Measurements from ENCODE around the gene BRD4. TPM values are rescaled to one million over a fixed set of nuclear protein-coding genes. Genes with fewer than 3 reads are reported as not detected.

Gene BRD4
- total and polyA plus RNA-seq, 10 of the 15 experiments (the other 5 are each of a cell fraction or from before 2014, with no cell fraction given): 5.3 to 84.4 (median 11.8) TPM

- RAD21 ChIA-PET (ENCODE audit: unreplicated experiment): no interaction called here
- POLR2A ChIA-PET: no interaction called here
- in situ Hi-C loops (cut with MboI): loop anchor here (5.0 kb wide), 1 partner anchor 291 kb away; no protein-coding TSS in a partner anchor
These were observed 65.7 kb downstream of the BRD4 start for GRCh38 chr19:15266683-15267082.

GRCh38 chr19:15265850-15266248 is 66.5 kb downstream of the BRD4 start:
- no peak overlapping the region for H3K27ac ChIP-seq (ENCODE audit: control insufficient read depth, insufficient read depth)
- H3K79me2 ChIP-seq (ENCODE audit: control insufficient read depth, insufficient read depth, low read length): peaks cover 3% of the 10 kb centered on the region; the same call in 1 of the 2 replicates
- ChIA-PET RAD21 (ENCODE audit: unreplicated experiment) (interaction anchor here (0.6 to 1.2 kb wide), 3 partner anchors 19 to 68 kb away, joined by 3 to 4 read pairs (median 3); no protein-coding TSS in a partner anchor), POLR2A (no interaction called here), CTCF (no interaction called here), SMC1A (ENCODE audit: uncharacterized antibody, unreplicated experiment) (no interaction called here)
- no peak for TF ChIP-seq CBFB (IDR thresholded peaks at IDR 0.05; ENCODE audit: low read depth)
- TF ChIP-seq ASH2L (IDR thresholded peaks at IDR 0.05; ENCODE audit: borderline replicate concordance, low read depth): no peak
- TF ChIP-seq SKIL (IDR thresholded peaks at IDR 0.05; ENCODE audit: low read depth, poor library complexity, severe bottlenecking): no peak
- no peak for TF ChIP-seq PKNOX1 (IDR thresholded peaks at IDR 0.05)
- TF ChIP-seq SREBF2 (IDR thresholded peaks at IDR 0.05; ENCODE audit: low read length): no peak
- TF ChIP-seq NR2C2 (IDR thresholded peaks at IDR 0.05; ENCODE audit: borderline replicate concordance, control insufficient read depth, insufficient read length, low read depth): no peak
- no peak for TF ChIP-seq SIX5 (IDR thresholded peaks at IDR 0.05; ENCODE audit: low read depth, low read length, severe bottlenecking)
- no peak for TF ChIP-seq JUNB (IDR thresholded peaks at IDR 0.05)
- no peak for TF ChIP-seq IRF4 (IDR thresholded peaks at IDR 0.05; ENCODE audit: low read depth, low read length)
- no peaks in the 10 kb centered on the region for H3K27me3 ChIP-seq (replicated peaks in 1 of 2; ENCODE audit: control insufficient read depth in 2 of 2, insufficient read depth in 2 of 2, low read length in 1 of 2)
- no peak overlapping the region for H2AFZ ChIP-seq (ENCODE audit: control insufficient read depth, low read depth, low read length)
- H3K4me1 ChIP-seq (ENCODE audit: control insufficient read depth, insufficient read depth, low read length): no peaks in the 10 kb centered on the region
- BruUV-seq (replicated peaks): no TSS peak
- FAIRE-seq (no peak), DNase-seq (ENCODE audit: low read depth, low spot score) (no peak), ATAC-seq (no peak)
- no peak overlapping the region for H3K4me3 ChIP-seq
- WGBS (ENCODE audit: insufficient coverage, insufficient replicate concordance, low lambda C conversion rate, missing lambda C conversion rate): 83% methylated on average over 8 of the region's 8 CpGs
- H4K20me1 ChIP-seq (ENCODE audit: control insufficient read depth, insufficient read depth): peaks cover 7% of the 10 kb centered on the region
- no peaks in the 10 kb centered on the region for H3K9me3 ChIP-seq (replicated peaks; ENCODE audit: control insufficient read depth, insufficient read depth, low read length)
- no peak overlapping the region for H3K9ac ChIP-seq (ENCODE audit: control insufficient read depth, insufficient read depth, low read length)
- peaks cover 34 to 60% of the 10 kb centered on the region in 2 experiments for H3K36me3 ChIP-seq (ENCODE audit: control insufficient read depth in 2 of 2, insufficient read depth in 2 of 2, low read length in 1 of 2)
- no peak overlapping the region for H3K4me2 ChIP-seq (ENCODE audit: control insufficient read depth, insufficient read depth)
- intact Hi-C loops (cut with micrococcal nuclease; ENCODE audit: unreplicated experiment): no loop called here
- in situ Hi-C loops (cut with MboI): loop anchor here (5.0 kb wide), 1 partner anchor 291 kb away; no protein-coding TSS in a partner anchor

More at GRCh38 chr19:15266683-15267082, 65.7 kb downstream of the BRD4 start:
- Histone ChIP-seq H3K4me3 (no peak overlapping the region), H4K20me1 (ENCODE audit: control insufficient read depth, insufficient read depth) (peaks cover 7% of the 10 kb centered on the region), H3K79me2 (ENCODE audit: control insufficient read depth, insufficient read depth, low read length) (peaks cover 4% of the 10 kb centered on the region), H3K36me3 (ENCODE audit: control insufficient read depth in 2 of 2, insufficient read depth in 2 of 2, low read length in 1 of 2) (peaks cover 35 to 64% of the 10 kb centered on the region in 2 experiments), H2AFZ (ENCODE audit: control insufficient read depth, low read depth, low read length) (no peak overlapping the region), H3K27me3 (replicated peaks in 1 of 2; ENCODE audit: control insufficient read depth in 2 of 2, insufficient read depth in 2 of 2, low read length in 1 of 2) (no peaks in the 10 kb centered on the region), H3K27ac (ENCODE audit: control insufficient read depth, insufficient read depth) (no peak overlapping the region), H3K9me3 (replicated peaks; ENCODE audit: control insufficient read depth, insufficient read depth, low read length) (no peaks in the 10 kb centered on the region), H3K9ac (ENCODE audit: control insufficient read depth, insufficient read depth, low read length) (no peak overlapping the region), H3K4me1 (ENCODE audit: control insufficient read depth, insufficient read depth, low read length) (no peaks in the 10 kb centered on the region), H3K4me2 (ENCODE audit: control insufficient read depth, insufficient read depth) (no peak overlapping the region)
- no peak for DNase-seq (ENCODE audit: low read depth, low spot score)
- FAIRE-seq: no peak
- TF ChIP-seq STAT3 (IDR thresholded peaks at IDR 0.05; ENCODE audit: low read depth, low read length) (no peak), E2F4 (IDR thresholded peaks at IDR 0.05; ENCODE audit: low read depth, low read length) (no peak), MTA3 (IDR thresholded peaks at IDR 0.05; ENCODE audit: borderline replicate concordance, low read length) (no peak), HCFC1 (IDR thresholded peaks at IDR 0.05; ENCODE audit: low read length) (no peak), RCOR1 (conservative IDR thresholded peaks at IDR 0.05; ENCODE audit: low read depth, low read length) (no peak), RAD51 (IDR thresholded peaks at IDR 0.05) (no peak)
- SMC1A ChIA-PET (ENCODE audit: uncharacterized antibody, unreplicated experiment): no interaction called here
- BruUV-seq (replicated peaks): no TSS peak
- no peak for ATAC-seq
- 100% methylated on average over 1 of the region's 1 CpG for WGBS (ENCODE audit: insufficient coverage, insufficient replicate concordance, low lambda C conversion rate, missing lambda C conversion rate)
- intact Hi-C loops (cut with micrococcal nuclease; ENCODE audit: unreplicated experiment): no loop called here
- CTCF ChIA-PET: no interaction called here
